ENCODE results near the gene AKAP5. TPM values are rescaled to one million over a fixed set of nuclear protein-coding genes. Genes with fewer than 3 reads are reported as not detected.

Gene AKAP5
- total and polyA plus RNA-seq, 9 of the 15 experiments (the other 6 are each of a cell fraction or from before 2014, with no cell fraction given): 0.06 to 0.94 (median 0.34) TPM

GRCh38 chr14:64450255-64450654 is 15.0 kb upstream of the AKAP5 start (continued):
- TF ChIP-seq MAFF (IDR thresholded peaks at IDR 0.05; ENCODE audit: low read length) (no peak), U2AF2 (optimal IDR thresholded peaks at IDR 0.05; ENCODE audit: low read depth, low read length) (no peak), CHD2 (IDR thresholded peaks at IDR 0.05; ENCODE audit: low read depth, low read length) (no peak), BRF1 (IDR thresholded peaks at IDR 0.05; ENCODE audit: borderline replicate concordance, extremely low read depth, insufficient read length) (no peak), ZBTB5 (IDR thresholded peaks at IDR 0.05) (no peak), GTF2E2 (tag; IDR thresholded peaks at IDR 0.05) (no peak)

DNA sequence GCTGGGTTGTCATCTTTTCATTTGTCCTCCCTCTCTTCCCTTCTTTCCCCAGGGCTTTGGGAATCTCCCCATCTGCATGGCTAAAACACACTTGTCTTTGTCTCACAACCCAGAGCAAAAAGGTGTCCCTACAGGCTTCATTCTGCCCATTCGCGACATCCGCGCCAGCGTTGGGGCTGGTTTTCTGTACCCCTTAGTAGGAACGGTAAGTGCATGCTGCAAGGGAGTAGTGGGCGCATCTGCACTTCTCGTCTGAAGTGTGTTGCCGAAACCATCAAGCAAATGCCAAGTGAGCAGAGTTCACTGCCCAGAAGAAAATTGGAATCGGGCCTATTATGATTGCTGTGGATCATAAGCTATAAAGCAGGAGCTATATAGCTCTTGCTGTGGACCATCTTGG is 10.6 kb upstream of the AKAP5 start:
- no TSS peak for BruUV-seq (replicated peaks)
- FAIRE-seq (no peak), DNase-seq (ENCODE audit: extremely low read depth in 1 of 4, low spot score in 3 of 4) (no peak), ATAC-seq (no peak)
- no peaks in the 10 kb centered on the region for H3K9me1 ChIP-seq (ENCODE audit: control insufficient read depth, insufficient read depth, low read length)
- ChIA-PET POLR2A (interaction anchor here (0.6 to 2.2 kb wide), 2 partner anchors 9 to 1034 kb away, joined by 3 to 9 read pairs; no protein-coding TSS in a partner anchor), CTCF (ENCODE audit: low intra/inter-chr PET ratio) (no interaction called here)
- no peak overlapping the region for H3K4me2 ChIP-seq (ENCODE audit: insufficient read depth, low read length)
- in situ Hi-C loops (cut with MboI) (no loop called here), intact Hi-C loops (cut with micrococcal nuclease) (no loop called here)
- no peak overlapping the region for H2AFZ ChIP-seq (ENCODE audit: low read depth, low read length)
- no peak overlapping the region for H3K4me3 ChIP-seq
- H3K9me3 ChIP-seq (replicated peaks; ENCODE audit: control insufficient read depth, insufficient read depth, low read depth, low read length): no peaks in the 10 kb centered on the region
- H4K20me1 ChIP-seq (replicated peaks; ENCODE audit: control insufficient read depth, insufficient read depth, low read length): no peaks in the 10 kb centered on the region
- no peaks in the 10 kb centered on the region for H3K79me2 ChIP-seq (ENCODE audit: control insufficient read depth, insufficient read depth, low read length)
- H3K9ac ChIP-seq (ENCODE audit: insufficient read depth in 1 of 2, low read depth in 2 of 2, low read length in 2 of 2): no peak overlapping the region
- H3K4me1 ChIP-seq (replicated peaks in 1 of 2; ENCODE audit: control insufficient read depth in 2 of 2, insufficient read depth in 2 of 2, low read length in 2 of 2): no peaks in the 10 kb centered on the region
- H3K27ac ChIP-seq (ENCODE audit: extremely low read depth, low read depth, low read length): no peak overlapping the region
- 100% methylated on average over 5 of the region's 10 CpGs for WGBS (ENCODE audit: insufficient coverage, low coverage, missing lambda C conversion rate)
- H3K27me3 ChIP-seq (ENCODE audit: control insufficient read depth in 2 of 2, insufficient read depth in 2 of 2, low read length in 2 of 2): no peaks in the 10 kb centered on the region
- peaks cover 81% of the 10 kb centered on the region for H3K36me3 ChIP-seq (ENCODE audit: control insufficient read depth, insufficient read depth, low read length)
- no peak for TF ChIP-seq XRCC5 (IDR thresholded peaks at IDR 0.05; ENCODE audit: low read depth, low read length)
- no peak for TF ChIP-seq MAZ (CRISPR knock-in tag; conservative IDR thresholded peaks at IDR 0.05 in 1 of 2, IDR thresholded peaks at IDR 0.05 in 1 of 2)
- no peak for TF ChIP-seq RREB1 (CRISPR knock-in tag; IDR thresholded peaks at IDR 0.05)
- no peak for TF ChIP-seq ZNF431 (CRISPR knock-in tag; IDR thresholded peaks at IDR 0.05)
- no peak for TF ChIP-seq DMBX1 (CRISPR knock-in tag; IDR thresholded peaks at IDR 0.05; ENCODE audit: borderline replicate concordance)

Data from K562 (cell line).